Right kidney (tissue), 1 donor: ENCODE results near the gene TIAM2.

Experiments used
- DNase-seq: peaks from one replicate; pipeline ENCODE4 v3.0.0-alpha.2; 2016

The TIAM2 gene

DNA sequence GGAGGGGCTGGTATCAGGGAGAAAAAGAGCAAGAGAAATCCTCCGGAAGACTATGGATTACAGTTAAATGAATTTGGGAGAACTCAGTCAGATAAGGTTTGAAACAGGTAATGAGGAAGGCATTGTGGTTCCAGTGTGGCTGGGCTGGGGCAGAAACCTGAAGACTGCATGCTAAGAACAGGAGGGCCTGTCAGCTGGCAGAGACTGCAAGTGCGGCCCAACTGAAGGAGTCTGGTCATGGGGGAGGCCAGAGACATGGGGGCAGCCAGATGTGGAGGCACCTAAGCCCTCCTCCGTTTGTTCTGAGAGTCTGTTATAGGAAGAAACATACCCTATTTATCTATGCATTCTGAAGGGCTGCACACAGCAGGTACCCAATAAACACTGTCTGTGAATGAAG is 302.6 kb downstream of the TIAM2 start:
- DNase-seq, result no peak

DNA sequence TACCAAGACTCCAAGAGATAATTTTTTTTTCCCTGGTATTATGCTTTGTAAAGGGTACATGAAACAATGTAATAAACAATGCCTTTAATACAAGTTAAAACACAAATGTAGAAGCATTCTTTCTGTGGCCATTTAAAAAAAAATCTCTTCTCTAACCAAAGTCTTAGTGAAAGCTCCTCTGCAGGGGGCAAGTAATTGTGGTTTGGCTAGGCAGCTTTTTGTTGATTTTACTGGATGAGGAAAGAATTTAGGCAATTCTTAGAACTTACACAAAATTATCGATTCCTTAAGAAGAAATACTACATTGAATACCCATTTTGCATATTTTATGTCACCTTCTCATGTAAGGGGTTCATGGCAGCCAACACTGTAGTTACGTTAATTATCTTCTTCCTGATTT is 306.8 kb downstream of the TIAM2 start:
- no peak for DNase-seq

DNA sequence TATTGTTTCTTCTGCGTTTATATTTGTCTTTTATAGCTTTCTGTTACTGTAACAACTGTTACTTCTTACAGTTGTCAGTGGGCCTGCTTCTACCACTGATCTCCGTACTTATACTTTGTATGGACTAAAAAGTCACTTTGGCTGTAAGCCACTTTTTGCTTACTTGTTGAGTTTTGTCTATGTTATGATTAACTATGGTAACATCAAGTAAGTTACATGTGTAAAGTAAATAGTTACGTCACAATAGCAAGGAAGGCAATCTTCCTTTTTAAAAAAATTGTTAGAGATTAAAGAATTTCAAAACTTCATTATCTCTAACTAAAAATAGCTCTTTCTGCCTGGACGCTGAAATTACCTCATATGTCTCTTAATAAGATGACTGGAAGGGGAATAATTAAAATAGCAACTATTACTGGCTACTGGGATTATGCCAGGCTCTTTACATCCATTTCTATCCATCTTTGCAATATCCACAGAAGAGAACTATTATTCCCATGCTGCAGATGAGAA is 308.3 kb downstream of the TIAM2 start:
- no peak for DNase-seq

DNA sequence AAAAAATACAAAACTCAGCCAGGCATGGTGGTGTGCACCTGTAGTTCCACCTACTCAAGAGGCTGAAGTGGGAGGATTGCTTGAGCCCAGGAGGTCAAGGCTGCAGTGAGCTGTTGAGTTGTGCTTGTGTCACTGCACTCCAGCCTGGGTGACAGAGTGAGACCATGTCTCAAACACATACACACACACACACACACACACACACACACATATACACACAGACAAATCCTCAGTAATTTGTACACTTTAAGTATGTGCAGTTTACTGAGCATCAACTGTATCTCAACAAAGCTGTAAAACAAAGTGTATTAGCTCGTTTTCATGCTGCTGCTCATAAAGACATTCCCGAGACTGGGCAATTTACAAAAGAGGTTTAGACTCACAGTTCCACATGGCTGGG is 311.8 kb downstream of the TIAM2 start:
- DNase-seq, result no peak
